DND-41 (cell line): Measurements from ENCODE around the gene LBX2.

Experiments
- EZH2 ChIP-seq: IDR thresholded peaks from 3 replicates; pipeline ENCODE4 v1.6.1; 2012; ENCODE audit warnings: borderline replicate concordance, low read depth, mild to moderate bottlenecking, moderate library complexity, low read length, inconsistent platforms; ENCODE audit not compliant: severe bottlenecking
- TF ChIP-seq, protein P1 (sequence below): IDR thresholded peaks from 2 replicates; pipeline ENCODE4 v1.5.1; 2012; ENCODE audit warnings: borderline replicate concordance, low read length, moderate library complexity, mild to moderate bottlenecking; ENCODE audit not compliant: poor library complexity, severe bottlenecking; ENCODE audit errors: extremely low read depth

DNA sequence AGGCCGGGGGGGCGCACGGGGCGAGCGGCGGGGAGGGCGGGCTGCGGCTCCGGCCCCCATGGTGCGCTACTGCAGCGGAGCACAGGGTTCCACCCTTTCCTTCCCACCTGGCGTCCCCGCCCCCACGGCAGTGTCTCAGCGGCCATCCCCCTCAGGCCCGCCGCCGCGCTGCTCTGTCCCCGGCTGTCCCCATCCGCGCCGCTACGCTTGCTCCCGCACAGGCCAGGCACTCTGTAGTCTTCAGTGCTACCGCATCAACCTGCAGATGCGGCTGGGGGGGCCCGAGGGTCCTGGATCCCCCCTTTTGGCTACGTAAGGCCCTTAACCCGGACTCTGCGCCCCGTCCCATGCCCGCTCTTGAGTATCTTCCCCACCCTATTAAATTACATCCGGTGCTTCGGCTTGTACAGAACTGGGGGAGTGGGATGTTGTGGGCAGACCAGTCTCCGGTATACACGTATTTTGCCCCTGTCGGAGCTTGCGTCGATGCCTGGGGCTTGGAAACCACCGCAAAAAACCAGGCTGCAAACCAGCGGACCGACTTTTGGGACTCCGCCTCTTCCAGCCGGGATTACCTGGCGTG lies 41.8 kb downstream of the LBX2 start:
- TF ChIP-seq, protein P1, sequence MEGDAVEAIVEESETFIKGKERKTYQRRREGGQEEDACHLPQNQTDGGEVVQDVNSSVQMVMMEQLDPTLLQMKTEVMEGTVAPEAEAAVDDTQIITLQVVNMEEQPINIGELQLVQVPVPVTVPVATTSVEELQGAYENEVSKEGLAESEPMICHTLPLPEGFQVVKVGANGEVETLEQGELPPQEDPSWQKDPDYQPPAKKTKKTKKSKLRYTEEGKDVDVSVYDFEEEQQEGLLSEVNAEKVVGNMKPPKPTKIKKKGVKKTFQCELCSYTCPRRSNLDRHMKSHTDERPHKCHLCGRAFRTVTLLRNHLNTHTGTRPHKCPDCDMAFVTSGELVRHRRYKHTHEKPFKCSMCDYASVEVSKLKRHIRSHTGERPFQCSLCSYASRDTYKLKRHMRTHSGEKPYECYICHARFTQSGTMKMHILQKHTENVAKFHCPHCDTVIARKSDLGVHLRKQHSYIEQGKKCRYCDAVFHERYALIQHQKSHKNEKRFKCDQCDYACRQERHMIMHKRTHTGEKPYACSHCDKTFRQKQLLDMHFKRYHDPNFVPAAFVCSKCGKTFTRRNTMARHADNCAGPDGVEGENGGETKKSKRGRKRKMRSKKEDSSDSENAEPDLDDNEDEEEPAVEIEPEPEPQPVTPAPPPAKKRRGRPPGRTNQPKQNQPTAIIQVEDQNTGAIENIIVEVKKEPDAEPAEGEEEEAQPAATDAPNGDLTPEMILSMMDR, result no peak
- no peak for TF ChIP-seq EZH2
